Suprapubic skin (tissue), 3 donors: ENCODE measurements around the gene EML1.

Experiments used
- EP300 ChIP-seq: sonication (generic); formaldehyde crosslinking; IDR thresholded peaks from one replicate; pipeline ENCODE4 v1.6.1; 2017; ENCODE audit warnings: antibody characterized with exemption
- POLR2A ChIP-seq, 2 donors: fragments of 450-650 bp; IDR thresholded peaks; one replicate each; pipeline ENCODE4 v1.6.1; 2017; ENCODE audit warnings: antibody characterized with exemption in 2 of 2, mild to moderate bottlenecking in 2 of 2, moderate library complexity in 2 of 2
- TF ChIP-seq, protein P1 (sequence below), 2 donors: fragments of 200-600 bp in 1 of 2; fragments of 450-650 bp in 1 of 2; sonication (generic) in 1 of 2; IDR thresholded peaks; one replicate each; pipeline ENCODE4 v1.5.1; 2016 to 2019; ENCODE audit warnings: antibody characterized with exemption in 2 of 2, mild to moderate bottlenecking in 1 of 2, moderate library complexity in 1 of 2

DNA sequence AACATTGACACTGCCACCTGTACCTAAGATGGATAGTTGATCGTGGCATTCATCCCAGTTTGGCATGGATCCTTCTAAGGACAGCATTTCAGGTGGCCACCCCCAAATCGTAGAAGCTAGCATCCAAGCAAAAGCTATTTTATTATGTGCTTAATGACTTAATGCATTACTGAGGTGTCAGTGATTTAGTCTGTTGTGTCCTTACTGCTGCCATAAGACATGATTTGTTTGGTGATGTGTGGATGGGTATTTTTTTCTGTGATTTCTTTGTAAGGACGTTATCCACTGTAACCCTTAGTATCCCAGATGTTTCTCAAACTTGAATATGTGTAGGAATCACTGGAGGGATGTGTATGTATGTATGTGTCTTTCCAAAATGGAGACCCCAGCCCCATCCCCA, 190.8 kb downstream of the EML1 start:
- TF ChIP-seq EP300 (no peak), POLR2A (IDR thresholded peaks at IDR 0.05) (no peak)
- TF ChIP-seq, protein P1, sequence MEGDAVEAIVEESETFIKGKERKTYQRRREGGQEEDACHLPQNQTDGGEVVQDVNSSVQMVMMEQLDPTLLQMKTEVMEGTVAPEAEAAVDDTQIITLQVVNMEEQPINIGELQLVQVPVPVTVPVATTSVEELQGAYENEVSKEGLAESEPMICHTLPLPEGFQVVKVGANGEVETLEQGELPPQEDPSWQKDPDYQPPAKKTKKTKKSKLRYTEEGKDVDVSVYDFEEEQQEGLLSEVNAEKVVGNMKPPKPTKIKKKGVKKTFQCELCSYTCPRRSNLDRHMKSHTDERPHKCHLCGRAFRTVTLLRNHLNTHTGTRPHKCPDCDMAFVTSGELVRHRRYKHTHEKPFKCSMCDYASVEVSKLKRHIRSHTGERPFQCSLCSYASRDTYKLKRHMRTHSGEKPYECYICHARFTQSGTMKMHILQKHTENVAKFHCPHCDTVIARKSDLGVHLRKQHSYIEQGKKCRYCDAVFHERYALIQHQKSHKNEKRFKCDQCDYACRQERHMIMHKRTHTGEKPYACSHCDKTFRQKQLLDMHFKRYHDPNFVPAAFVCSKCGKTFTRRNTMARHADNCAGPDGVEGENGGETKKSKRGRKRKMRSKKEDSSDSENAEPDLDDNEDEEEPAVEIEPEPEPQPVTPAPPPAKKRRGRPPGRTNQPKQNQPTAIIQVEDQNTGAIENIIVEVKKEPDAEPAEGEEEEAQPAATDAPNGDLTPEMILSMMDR (IDR thresholded peaks at IDR 0.05), result no peak
